GM18870 (cell line): ENCODE measurements around the gene SORBS2.

Source experiments
- ATAC-seq: cut with Tn5 transposase; IDR thresholded peaks from one replicate; pipeline ENCODE4 v1.9.1; 2021; ENCODE audit warnings: moderate library complexity; ENCODE audit not compliant: unreplicated experiment

Gene SORBS2

GRCh38 chr4:185742766-185743165, 69.2 kb downstream of the SORBS2 start:
- ATAC-seq = peak; percentile 70

- ATAC-seq = no peak
These were observed 70.2 kb downstream of the SORBS2 start for GRCh38 chr4:185741795-185742194.

- ATAC-seq = no peak
These were observed 71.5 kb downstream of the SORBS2 start for GRCh38 chr4:185740471-185740873.

GRCh38 chr4:185738820-185739219, 73.2 kb downstream of the SORBS2 start:
- ATAC-seq = peak; percentile 25

GRCh38 chr4:185738038-185738552, 73.9 kb downstream of the SORBS2 start:
- no peak for ATAC-seq

- no peak for ATAC-seq
These were observed 74.4 kb downstream of the SORBS2 start for GRCh38 chr4:185737489-185738037.

GRCh38 chr4:185736882-185737281, 75.1 kb downstream of the SORBS2 start:
- ATAC-seq = no peak

- no peak for ATAC-seq
These were observed 76.1 kb downstream of the SORBS2 start for GRCh38 chr4:185735866-185736400.

- no peak for ATAC-seq
These were observed 77.1 kb downstream of the SORBS2 start for GRCh38 chr4:185734930-185735329.

- peak; percentile 67 for ATAC-seq
These were observed 77.8 kb downstream of the SORBS2 start for GRCh38 chr4:185734214-185734613.

GRCh38 chr4:185730849-185731608, 81.0 kb downstream of the SORBS2 start:
- ATAC-seq = peak; percentile 47

- ATAC-seq = peak; percentile 46
These were observed 81.6 kb downstream of the SORBS2 start for GRCh38 chr4:185730387-185730786.

- no peak for ATAC-seq
These were observed 82.6 kb downstream of the SORBS2 start for GRCh38 chr4:185729391-185729804.

GRCh38 chr4:185728893-185729292, 83.1 kb downstream of the SORBS2 start:
- no peak for ATAC-seq

- no peak for ATAC-seq
These were observed 85.1 kb downstream of the SORBS2 start for GRCh38 chr4:185726931-185727330.

GRCh38 chr4:185723631-185724260, 88.2 kb downstream of the SORBS2 start:
- no peak for ATAC-seq

- ATAC-seq = no peak
These were observed 90.0 kb downstream of the SORBS2 start for GRCh38 chr4:185722029-185722316.

GRCh38 chr4:185721190-185722028, 90.6 kb downstream of the SORBS2 start:
- ATAC-seq = no peak

GRCh38 chr4:185719500-185719858, 92.5 kb downstream of the SORBS2 start:
- no peak for ATAC-seq

- no peak for ATAC-seq
These were observed 93.2 kb downstream of the SORBS2 start for GRCh38 chr4:185718578-185719499.
